H54 (cell line): ENCODE measurements around the gene CIAO3.
A peak's percentile ranks its signal among the peaks of the same experiment; 100 is the strongest.

ENCODE experiments used
- DNase-seq: peaks from one replicate; pipeline ENCODE4 v3.0.0; 2011; ENCODE audit warnings: low spot score, mixed read lengths; ENCODE audit not compliant: insufficient read length
- FAIRE-seq: peaks from 3 replicates; lab custom pipeline; 2011; peaks lifted over from hg19 to GRCh38; lab: Jason Lieb, UNC
- POLR2A ChIP-seq: IDR thresholded peaks from 2 replicates; pipeline ENCODE4 v1.6.1; 2011; ENCODE audit warnings: low read depth, mild to moderate bottlenecking, low read length

CIAO3 gene

DNA sequence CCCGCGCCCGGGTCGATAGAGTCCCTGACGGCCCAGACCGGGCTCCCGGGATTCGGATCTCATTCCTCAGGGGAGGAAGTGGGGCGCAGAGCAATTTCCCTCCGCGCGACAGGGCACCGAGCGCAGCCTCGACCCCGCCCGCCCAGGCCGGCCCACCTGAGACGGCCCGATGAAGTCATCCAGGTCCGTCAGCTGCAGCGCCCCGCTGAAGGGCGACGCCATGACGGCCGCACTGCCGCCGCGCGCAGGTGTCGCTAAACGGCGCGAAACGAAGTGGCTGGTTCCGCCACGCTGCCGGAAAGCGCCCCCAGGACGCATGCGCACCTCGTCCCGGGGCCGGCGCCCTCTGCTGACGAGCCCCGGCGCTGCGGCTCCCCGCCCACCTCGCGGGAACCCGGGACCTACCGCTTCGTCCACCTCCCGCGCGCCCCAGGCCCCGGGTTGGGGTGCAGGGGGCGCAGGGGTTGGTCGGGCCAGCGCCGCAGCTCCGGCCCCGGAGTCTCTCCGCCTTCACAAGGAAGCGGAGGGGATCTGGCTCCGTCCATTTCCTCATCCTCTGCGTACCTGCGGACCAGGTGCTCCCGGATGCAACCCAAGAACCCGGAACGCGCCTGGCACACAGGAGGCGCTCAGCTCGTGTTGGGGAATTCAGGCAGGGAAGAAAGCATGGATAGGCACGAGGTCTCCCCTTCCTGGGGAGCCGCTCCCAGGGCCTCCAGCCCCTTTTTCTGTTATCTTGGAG is at the start of gene CIAO3:
Gene CIAO3 (minus strand): TSS at position 234 of the 742 bp plus-strand sequence. CDS start 12 bp downstream, at position 222.
- peak; percentile 81 for TF ChIP-seq POLR2A
- FAIRE-seq (no peak), DNase-seq (peak; percentile 93)

DNA sequence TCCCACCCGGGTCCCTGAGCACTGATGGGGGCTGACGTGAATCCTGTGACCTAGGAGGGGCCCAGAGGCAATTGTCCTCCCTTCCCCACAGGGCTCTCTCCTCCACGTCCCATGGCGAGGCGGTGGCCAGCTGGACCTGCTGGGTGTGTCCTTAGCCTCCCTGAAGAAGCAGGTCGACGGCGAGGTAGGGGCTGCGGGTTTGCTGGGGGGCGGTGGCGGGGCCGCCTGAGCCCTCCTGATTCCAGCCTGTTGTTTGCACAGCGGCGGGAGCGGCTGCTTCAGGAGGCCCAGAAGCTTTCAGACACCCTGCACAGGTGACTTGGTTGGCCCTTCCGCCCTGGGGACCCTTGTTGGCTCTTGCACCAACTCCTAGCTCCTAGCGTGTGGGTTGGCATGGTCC is 49.3 kb upstream of the CIAO3 start:
- no peak for FAIRE-seq

DNA sequence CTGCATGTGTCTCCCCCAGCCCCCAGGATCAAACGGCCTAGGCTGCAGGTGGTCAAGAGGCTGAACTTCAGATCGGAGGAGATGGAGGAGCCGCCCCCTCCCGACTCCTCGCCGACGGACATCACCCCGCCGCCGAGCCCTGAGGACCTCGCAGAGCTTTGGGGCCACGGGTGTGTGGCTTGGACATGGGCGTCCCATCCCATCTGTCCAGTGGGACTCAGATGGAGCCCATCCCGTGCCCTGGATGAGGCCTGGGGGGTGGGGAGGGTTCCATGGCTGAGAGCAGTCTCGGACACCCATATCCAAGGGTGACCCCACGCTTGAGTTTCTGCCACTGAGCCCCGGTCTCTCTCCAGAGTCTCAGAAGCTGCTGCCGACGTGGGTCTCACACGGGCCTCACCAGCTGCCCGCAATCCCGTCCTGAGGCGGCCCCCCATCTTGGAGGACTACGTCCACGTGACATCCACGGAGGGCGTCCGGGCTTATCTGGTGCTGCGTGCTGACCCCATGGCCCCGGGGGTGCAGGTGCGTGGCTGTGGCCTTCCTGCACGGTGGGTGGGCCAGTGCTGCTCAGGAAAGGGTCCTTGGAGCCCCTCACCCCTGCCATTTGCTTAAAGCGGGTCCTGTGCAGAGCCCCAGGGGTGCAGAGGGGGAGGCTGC is 48.5 kb upstream of the CIAO3 start:
- DNase-seq: no peak
- no peak for TF ChIP-seq POLR2A
- no peak for FAIRE-seq

More for the DNA sequence above, 49.3 kb upstream of the CIAO3 start:
- no peak for TF ChIP-seq POLR2A
- DNase-seq: no peak

DNA sequence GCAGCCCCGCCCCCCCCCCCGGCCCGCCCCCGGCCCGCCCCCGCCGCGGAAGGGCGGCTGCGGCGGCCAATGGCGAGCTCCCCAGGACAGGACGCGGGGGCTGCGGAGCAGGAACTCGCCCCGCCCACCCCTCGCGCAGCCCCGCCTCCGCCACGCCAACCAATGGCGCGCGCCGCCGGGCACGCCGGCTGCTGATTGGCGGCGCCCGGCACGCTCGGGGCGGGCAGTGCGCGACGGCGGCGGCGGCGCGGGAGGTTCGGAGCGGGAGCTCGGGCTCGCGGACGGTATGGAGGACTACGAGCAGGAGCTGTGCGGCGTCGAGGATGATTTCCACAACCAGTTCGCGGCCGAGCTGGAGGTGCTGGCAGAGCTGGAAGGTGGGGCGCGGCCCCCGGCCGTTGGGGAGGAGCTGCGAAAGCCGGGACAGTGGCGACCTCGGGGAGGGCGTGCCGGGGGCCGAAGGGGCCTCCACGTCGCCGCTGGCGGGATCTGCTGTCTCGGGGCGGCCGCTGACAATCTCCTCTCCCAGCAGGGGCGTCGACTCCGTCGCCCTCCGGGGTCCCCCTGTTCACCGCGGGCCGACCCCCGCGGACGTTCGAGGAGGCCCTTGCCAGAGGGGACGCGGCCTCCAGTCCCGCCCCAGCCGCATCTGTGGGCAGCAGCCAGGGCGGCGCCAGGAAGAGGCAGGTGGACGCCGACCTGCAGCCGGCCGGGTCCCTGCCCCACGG is 47.8 kb upstream of the CIAO3 start, which contains the start of gene CHTF18:
Gene CHTF18 (plus strand): TSS at position 222 of the 728 bp plus-strand sequence. CDS start 65 bp downstream, at position 287.
- TF ChIP-seq POLR2A: peak; percentile 73
- DNase-seq: peak; percentile 97
- FAIRE-seq: no peak

DNA sequence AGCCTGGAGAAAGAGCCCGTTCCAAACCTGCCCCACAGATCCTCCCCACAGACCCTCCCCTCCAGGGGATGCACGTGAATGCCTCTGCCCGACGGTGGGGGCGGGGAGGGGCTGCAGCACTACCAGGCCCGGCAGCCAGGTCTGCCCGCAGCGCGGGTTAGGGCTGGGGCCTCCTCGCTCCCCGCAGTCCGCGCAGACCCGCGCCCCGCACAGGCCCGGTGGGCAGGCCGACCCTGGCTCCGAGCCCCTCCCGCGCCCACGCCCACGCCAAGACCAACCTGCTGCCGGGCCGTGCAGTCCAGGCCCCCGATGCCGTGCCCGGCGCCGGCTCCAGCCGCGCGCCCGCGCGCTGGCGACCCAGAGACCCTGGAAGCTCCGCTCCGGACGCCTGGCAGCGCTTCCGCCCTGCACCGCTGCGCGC is 47.2 kb upstream of the CIAO3 start, which contains the start of gene RPUSD1:
Gene RPUSD1 (minus strand): TSS at position 404 of the 421 bp plus-strand sequence. CDS start 644 bp downstream, outside the sequence.
- FAIRE-seq (no peak), DNase-seq (no peak)

DNA sequence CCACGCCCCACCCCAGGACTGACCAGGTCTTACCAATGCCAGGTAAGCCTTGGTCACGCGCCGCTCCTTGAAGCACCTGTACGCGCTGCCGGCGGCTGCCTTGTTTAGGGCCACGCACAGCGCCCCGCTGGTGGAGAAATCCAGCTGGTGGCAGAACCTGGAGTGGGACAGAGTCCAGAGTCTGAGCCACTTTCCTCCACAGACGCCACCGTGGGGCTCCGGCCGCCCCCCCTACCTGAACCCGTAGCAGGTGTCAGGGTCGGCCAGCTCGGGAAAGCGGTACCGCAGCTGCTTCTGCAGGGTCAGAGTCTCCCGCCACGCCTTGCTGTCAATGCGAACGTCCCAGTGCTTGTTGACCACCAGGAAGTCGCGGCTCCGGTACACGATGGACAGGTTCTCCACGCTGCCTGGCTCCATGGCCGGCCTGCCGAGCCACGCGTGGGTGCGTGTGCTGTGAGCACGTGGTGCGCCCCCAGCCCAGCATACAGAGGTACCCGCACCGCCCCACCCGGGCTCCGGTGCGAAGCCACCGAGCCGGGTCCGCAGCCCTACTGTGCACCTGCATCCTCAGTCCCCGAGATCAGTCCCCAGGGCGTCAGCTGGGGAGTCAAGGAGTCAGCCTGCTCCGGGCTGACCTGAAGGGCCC is 46.6 kb upstream of the CIAO3 start:
- FAIRE-seq: no peak
- no peak for DNase-seq
- no peak for TF ChIP-seq POLR2A

More for the DNA sequence above, 47.2 kb upstream of the CIAO3 start, which contains the start of gene RPUSD1:
- TF ChIP-seq POLR2A: peak; percentile 61; the same call in 1 of the 2 replicates

DNA sequence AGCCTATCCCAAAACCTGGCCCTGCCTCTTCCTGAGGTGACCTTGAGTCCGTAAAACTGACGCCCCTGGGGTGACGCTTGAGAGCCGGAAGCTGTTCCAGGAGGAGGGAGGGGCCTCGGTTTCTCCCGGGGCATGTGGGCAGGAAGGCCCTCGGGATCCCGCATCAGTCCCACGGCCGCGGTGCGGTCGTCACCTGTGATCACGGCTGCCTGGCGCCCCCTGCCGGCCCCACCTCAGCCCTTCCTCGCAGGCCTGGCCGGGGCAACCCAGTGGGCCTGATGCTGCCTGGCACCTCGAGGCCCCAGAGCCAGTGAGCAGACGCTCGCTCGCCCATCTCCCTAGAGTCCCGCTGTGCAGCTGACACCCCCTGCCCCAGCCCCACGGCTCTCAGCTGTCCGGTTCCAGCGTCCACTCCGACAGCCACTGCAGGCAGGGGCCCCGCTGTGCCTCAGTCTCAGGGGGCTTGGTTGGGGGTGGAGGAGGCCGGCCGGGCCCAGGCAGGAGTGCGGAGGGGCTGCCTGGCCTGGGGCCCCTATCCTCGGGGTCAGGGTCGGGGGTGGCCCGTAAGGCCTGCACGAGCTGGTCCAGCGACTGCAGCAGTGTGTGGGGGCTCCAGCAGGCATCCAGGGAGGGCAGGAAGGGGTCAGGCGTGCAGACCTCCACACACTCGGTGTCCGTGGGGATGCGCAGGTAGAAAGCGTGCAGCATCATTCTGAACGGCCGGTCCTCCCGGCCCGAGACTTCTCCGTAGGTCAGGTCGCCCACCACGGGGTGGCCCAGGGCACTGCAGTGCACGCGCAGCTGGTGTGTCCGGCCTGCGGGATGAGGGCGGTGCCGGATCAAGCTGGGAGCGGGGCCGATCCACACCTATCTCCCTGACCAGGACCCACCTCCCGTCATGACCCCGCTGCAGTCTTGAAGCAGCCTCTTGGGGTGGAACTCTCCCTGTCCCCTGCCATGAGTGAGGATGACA is 45.1 kb upstream of the CIAO3 start:
- FAIRE-seq (no peak), DNase-seq (no peak)
- no peak for TF ChIP-seq POLR2A

DNA sequence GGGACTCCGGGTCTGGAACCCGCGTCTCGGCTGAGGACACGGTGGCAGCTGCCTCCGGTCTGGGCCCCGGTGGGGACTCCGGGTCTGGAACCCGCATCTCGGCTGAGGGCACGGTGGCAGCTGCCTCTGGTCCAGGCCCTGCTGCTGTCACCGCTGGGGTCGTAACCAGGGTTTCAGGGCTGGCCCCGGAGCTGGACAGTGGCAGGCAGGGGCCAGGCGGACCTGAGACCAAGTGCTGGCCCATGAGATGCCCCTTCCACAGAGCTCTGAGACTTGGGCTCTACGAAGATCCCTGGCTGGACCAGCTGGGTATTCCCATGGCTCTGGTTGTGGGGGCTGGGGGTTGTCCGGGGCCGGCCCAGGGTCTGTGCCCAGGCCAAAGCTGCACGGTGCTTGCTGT is 43.6 kb upstream of the CIAO3 start:
- no peak for TF ChIP-seq POLR2A
- no peak for FAIRE-seq
- DNase-seq: no peak

DNA sequence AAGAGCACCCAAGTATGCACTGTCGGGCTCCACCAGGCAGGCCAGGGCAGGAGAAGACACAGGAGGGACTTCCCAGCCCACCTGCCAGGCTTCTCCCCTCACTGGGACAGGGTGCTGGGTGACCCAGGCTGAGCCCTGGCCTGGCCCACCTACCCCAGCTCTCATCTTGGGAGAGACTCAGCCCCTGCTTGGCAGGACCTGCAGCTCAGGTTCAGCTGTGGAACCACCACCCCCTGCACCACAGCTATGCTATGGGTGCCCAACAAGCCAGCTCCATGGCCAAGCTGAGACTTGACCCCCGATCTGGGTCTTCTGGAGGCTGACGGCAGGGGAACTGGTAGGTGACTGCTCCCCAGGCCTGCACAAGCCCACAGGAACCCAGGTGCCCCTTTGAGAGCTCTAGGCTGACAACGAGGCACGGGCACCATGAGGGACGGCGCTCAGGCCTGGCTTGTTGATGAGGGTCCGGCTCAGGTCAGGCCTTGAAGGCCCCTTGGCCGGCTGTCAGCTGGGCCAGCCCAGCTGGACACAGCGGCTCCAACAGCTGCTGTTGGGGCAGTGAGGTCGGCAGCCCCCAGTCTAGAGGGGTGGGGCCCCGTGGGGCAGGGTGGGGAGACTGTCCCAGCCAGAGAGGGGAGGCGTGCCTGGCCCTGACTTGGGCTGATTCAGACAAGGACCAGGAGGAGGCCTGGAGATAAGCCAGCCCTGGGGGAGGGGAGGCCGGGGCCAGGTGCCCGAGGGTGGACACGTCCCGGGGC is 42.8 kb upstream of the CIAO3 start:
- FAIRE-seq (no peak), DNase-seq (no peak)
- no peak for TF ChIP-seq POLR2A

DNA sequence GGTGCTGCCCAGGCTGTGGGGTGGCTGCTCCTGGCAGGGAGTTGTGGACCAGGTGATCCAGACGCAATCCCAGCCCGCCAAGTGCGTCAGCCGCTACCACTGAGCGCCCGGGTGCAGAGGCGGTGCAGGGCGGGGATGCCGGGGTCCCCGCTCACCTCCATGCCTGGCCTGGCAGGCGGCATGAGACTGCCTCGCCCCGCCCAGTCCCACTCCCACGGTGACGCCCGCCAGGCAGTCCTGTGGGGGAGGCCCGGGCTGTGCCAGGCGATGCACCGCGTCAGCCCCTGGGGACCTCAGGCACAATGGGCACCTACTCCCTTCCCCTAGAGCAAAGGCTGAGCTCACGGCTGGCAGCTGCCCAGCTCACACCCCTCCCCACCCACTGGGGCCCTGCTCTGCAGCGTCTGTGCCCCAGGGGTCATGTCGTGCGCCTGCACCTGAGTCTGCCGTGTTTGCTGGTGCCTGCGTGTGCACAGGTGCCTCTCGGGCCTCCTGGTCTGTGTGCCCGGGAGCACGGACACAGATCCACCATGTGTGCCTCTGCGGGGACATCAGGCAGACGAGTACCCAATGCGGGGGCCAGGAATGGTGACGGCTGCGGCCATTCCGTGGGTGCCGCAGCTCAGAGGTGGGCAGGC is 42.1 kb upstream of the CIAO3 start:
- no peak for FAIRE-seq
- no peak for DNase-seq

DNA sequence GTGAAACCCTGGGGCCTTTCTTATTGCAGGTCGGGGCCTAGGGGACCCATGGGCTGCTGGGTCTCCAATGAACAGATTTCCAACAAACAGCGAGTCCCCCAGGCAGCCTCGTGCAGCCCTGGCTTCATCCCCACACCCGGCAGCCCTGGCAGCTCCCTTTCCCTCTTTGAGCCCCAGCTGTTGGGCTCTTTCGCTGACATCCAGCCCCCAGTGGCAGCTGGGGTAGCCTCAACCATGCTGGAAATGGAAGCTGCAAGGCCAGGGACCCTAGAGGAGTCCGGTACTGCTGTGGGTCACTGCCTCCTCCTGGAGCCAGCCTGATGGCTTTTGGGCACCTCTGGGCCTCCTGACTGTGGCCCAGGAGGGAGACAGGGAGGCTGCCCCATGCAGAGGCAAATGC is 41.5 kb upstream of the CIAO3 start:
- FAIRE-seq: no peak
- DNase-seq: no peak
- TF ChIP-seq POLR2A: no peak

More for the DNA sequence above, 42.1 kb upstream of the CIAO3 start:
- peak; percentile 10; the same call in 1 of the 2 replicates for TF ChIP-seq POLR2A
